Measurements from ENCODE around the gene TRIM6.
A peak's percentile ranks its signal among the peaks of the same experiment; 100 is the strongest.
"Not testable (repeated sequence)": the region's sequence is repeated elsewhere in the genome, so short reads cannot be mapped to it uniquely, and the experiment has no call there.

TRIM6 gene

DNA sequence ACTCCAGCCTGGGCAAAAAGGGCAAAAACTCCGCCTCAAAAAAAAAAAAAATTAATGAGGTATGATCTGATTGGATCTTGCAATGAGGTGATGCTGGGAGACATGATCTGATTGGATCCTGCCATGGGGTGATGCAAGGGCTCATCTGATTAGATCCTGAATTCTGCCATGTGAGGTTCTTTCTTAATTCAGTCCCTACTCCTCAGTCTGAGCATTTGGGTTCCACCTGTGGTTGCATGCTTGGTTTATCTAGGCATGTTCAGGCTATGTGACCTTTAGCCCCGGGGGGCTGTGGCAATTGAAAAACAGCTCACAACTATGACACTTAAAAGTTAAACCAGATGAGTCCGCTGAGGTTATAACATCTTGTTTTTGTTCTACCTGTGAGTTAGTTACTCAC is 4.8 kb upstream of the TRIM6 start:
- no peak overlapping the region for H3K4me3 ChIP-seq (ENCODE audit: low read length)
- TF ChIP-seq, protein P1, sequence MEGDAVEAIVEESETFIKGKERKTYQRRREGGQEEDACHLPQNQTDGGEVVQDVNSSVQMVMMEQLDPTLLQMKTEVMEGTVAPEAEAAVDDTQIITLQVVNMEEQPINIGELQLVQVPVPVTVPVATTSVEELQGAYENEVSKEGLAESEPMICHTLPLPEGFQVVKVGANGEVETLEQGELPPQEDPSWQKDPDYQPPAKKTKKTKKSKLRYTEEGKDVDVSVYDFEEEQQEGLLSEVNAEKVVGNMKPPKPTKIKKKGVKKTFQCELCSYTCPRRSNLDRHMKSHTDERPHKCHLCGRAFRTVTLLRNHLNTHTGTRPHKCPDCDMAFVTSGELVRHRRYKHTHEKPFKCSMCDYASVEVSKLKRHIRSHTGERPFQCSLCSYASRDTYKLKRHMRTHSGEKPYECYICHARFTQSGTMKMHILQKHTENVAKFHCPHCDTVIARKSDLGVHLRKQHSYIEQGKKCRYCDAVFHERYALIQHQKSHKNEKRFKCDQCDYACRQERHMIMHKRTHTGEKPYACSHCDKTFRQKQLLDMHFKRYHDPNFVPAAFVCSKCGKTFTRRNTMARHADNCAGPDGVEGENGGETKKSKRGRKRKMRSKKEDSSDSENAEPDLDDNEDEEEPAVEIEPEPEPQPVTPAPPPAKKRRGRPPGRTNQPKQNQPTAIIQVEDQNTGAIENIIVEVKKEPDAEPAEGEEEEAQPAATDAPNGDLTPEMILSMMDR (conservative IDR thresholded peaks at IDR 0.05; ENCODE audit: low read length): no peak
- no peak for DNase-seq (ENCODE audit: low read depth)

DNA sequence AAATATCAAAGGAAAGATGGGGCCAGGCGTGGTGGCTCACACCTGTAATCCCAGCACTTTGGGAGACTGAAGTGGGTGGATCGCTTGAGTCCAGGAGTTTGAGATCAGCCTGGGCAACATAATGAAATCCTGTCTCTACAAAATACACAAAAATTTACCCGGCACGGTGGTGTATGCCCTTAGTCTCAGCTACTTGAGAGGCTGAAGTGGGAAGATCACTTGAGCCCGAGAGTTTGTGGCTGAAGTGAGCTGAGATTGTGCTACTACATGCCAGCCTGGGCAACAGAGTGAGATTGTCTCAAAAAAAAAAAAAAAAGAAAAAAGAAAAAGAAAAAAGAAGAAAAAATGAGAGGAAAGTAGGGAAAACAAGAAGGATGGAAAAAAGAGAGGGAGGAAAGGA is 3.8 kb upstream of the TRIM6 start:
- DNase-seq (ENCODE audit: low read depth): no peak
- TF ChIP-seq, protein P1 (conservative IDR thresholded peaks at IDR 0.05; ENCODE audit: low read length): no peak
- no peak overlapping the region for H3K4me3 ChIP-seq (ENCODE audit: low read length)

DNA sequence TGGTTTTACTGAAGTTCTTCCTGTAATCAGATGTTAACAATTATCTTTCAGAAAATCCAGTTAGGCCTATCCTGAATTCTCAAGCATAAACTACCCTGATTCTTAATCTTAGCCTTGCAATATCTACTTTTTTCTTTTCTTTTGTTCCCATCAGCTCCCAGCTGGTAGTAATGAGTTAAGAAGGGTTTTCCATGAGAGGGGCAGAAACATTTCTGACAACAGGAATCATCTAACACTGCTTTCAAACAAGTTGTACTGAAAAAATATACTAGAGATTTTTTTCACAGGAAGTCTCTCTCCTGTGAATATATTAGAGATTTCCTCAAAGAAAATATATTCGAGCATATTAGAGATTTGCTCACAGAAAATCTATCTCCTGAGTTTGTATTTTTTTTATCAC is 3.3 kb upstream of the TRIM6 start:
- no peak overlapping the region for H3K4me3 ChIP-seq (ENCODE audit: low read length)
- no peak for DNase-seq (ENCODE audit: low read depth)
- TF ChIP-seq, protein P1 (conservative IDR thresholded peaks at IDR 0.05; ENCODE audit: low read length): no peak

DNA sequence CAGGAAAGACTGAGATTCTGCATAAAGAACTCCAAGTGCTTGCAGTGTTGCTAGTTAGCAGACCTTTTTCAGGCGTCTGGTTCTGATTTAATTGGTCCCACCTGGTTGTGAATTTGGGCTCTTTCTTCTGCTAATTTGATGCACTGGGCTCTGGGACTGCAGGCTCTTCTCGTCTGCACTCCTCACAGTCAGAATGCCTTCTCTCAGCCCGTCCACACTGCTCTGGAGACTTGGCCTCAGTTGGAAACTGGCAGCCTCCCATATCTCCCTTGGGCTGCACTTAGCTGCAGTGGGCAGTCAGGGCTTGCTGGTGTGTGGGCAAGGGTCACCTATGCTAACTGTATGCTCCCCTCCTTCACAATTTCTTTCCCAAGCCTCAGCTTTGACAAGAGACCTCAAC is 1.5 kb downstream of the TRIM6 start:
- TF ChIP-seq, protein P1 (conservative IDR thresholded peaks at IDR 0.05; ENCODE audit: low read length): no peak
- H3K4me3 ChIP-seq (ENCODE audit: low read length): peak overlapping the region; percentile 61
- no peak for DNase-seq (ENCODE audit: low read depth)

DNA sequence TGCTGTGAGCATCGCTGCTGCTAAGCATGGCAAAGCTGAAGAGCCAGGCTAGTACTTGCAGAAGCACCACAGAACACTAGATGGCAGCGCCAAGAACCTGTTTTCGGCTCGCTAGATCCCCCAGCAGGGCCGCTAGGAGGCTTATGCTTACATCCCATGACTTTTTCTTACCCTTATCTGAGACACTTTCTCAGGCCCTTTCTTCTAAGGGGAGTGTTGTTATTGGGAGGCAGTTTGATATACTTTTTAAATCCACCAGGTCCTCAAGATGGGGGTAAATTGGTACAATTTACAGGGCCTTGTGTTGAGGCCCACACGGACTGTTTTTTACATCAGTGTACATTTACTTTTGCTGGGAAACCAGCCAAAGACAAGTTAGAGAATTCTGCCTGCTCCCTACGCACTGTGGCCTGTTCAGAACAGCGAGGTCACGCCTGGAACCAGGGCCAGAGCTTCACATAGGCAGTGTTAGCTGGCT is 4.0 kb downstream of the TRIM6 start:
- DNase-seq (ENCODE audit: low read depth): peak; percentile 74
- TF ChIP-seq, protein P1 (conservative IDR thresholded peaks at IDR 0.05; ENCODE audit: low read length): peak; percentile 82

DNA sequence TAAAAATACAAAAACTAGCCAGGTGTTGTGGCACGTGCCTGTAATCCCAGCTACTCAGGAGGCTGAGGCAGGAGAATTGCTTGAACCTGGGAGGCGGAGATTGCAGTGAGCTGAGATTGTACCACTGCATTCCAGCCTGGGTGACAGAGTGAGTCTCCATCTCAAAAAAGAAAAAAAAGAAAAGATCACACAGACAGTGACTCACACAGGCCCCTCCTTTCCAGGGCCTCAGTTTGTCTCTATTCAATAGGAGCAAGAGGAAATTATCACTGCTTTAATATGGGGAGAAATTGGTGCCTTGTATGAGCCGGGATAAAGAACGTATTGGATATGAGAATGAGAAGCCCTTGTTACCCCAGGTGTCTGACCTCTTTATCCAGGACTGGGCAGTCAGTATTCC is 6.4 kb downstream of the TRIM6 start:
- DNase-seq (ENCODE audit: low read depth): peak; percentile 21
- H3K4me3 ChIP-seq (ENCODE audit: low read length): not testable (repeated sequence)

More for the DNA sequence above, 4.0 kb downstream of the TRIM6 start:
- no peak overlapping the region for H3K4me3 ChIP-seq (ENCODE audit: low read length)

DNA sequence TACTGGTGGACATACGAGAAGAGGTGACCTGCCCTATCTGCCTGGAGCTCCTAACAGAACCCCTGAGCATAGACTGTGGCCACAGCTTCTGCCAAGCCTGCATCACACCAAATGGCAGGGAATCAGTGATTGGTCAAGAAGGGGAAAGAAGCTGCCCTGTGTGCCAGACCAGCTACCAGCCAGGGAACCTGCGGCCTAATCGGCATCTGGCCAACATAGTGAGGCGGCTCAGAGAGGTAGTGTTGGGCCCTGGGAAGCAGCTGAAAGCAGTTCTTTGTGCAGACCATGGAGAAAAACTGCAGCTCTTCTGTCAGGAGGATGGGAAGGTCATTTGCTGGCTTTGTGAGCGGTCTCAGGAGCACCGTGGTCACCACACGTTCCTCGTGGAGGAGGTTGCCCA is 6.9 kb downstream of the TRIM6 start:
- DNase-seq (ENCODE audit: low read depth): no peak
- TF ChIP-seq, protein P1 (conservative IDR thresholded peaks at IDR 0.05; ENCODE audit: low read length): no peak
- H3K4me3 ChIP-seq (ENCODE audit: low read length): no peak overlapping the region

DNA sequence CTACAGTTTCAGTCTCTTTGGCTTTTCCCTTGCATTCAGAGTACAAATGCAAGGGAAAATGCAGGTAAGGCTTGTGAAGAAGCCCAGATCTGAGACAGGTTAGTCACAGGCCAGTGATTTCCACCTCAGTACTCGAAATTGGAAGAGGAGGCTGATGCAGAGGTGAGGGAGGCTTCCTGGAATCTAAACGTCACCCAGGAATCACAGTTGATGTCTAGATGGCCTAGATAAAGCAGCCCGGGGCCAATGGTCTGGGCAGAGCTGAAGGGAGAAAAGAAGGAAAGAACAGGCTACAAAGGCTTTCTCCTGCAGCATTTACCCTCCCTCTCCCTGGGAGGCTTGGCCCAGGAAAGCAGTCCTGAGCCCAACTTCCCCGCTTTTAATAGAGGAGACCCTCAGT is 8.5 kb downstream of the TRIM6 start:
- TF ChIP-seq, protein P1 (conservative IDR thresholded peaks at IDR 0.05; ENCODE audit: low read length): no peak
- H3K4me3 ChIP-seq (ENCODE audit: low read length): no peak overlapping the region
- DNase-seq (ENCODE audit: low read depth): no peak
